Colonic mucosa (tissue), 4 donors: ENCODE data around the gene FXR2. TPM values are rescaled to one million over a fixed set of nuclear protein-coding genes. Genes with fewer than 3 reads are reported as not detected.

ENCODE experiments used
- DNase-seq: peaks from one replicate; pipeline ENCODE4 v3.0.0-alpha.2; 2020
- H3K27ac ChIP-seq: fragments of 200-600 bp; one replicate; pipeline ENCODE4 v1.8.0; 2021
- H3K27me3 ChIP-seq: fragments of 200-600 bp; one replicate; pipeline ENCODE4 v1.8.0; 2021
- H3K36me3 ChIP-seq: fragments of 200-600 bp; one replicate; pipeline ENCODE4 v1.8.0; 2021
- H3K4me1 ChIP-seq: fragments of 200-600 bp; one replicate; pipeline ENCODE4 v1.8.0; 2021; ENCODE audit warnings: mild to moderate bottlenecking
- H3K4me3 ChIP-seq: fragments of 200-600 bp; one replicate; pipeline ENCODE4 v1.8.0; 2021
- H3K9ac ChIP-seq, 2 donors: one replicate each; pipeline ENCODE4 v1.7.0; 2013; ENCODE audit warnings: control low read depth in 2 of 2, low read depth in 2 of 2, low read length in 2 of 2
- H3K9me3 ChIP-seq: fragments of 200-600 bp; one replicate; pipeline ENCODE4 v1.8.0; 2021
- intact Hi-C: fragments of 100-400 bp; cut with DNase I; formaldehyde crosslinking; loops from one replicate; pipeline ENCODE4 v1.14.1; 2022
- total RNA-seq, 2 donors: library from RNA; stranded (reverse); fragmentation: NEBNext Ultra II Directional in 1 of 2; extraction: Animal tissue kit (Norgen Biotek cat#: 25700) in 1 of 2; gene quantifications; one replicate each; pipeline ENCODE4 v1.2.1, GENCODE V29; 2021
- TF ChIP-seq, protein P1 (sequence below): fragments of 200-600 bp; IDR thresholded peaks from one replicate; pipeline ENCODE4 v1.8.0; 2022; ENCODE audit warnings: antibody characterized with exemption, mild to moderate bottlenecking
- donor health status: healthy.
- donor health status: DM: no; HTN: no; CAD: no.
- donor health status: DM: no; HTN: no; CAD: no.

The FXR2 gene
- total RNA-seq, 2 donors from 2014 or later: 24.9 to 27.4 TPM

DNA sequence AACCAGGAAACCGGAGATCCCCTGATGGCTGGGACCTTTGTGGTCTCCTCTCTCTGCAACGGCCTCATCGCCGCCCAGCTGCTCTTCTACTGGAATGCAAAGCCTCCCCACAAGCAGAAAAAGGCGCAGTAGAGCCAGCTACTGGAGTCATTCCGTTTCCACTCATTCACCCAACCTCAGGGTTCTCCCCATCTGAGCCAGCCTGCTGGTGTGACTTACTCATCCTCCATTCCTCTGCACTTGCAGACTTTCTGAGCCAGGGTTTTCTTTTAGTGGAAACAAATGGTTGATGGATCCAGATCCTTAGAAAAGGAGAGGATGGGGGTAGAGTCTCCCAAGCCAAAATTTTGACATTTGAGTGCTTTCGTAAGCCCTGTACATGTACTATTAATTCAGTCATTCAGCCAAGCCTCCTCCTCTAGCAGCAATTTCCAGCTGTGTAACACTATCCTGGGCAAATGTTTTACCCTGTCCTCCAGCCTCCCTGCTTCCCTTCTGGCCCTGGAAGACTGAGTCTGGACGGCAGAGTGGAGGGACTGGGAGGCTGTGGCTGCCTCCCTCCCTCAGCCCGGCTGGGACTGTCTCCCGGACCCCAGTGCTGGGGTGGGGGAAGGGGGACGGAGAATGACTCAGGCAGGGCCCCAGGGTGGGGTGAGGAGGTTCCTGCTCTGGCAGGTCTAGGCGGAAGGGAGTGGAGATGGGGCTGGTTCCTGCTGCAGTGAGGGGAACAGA, 27.1 kb downstream of the FXR2 start:
- Histone ChIP-seq H3K27ac (no peak overlapping the region), H3K9me3 (no peaks in the 10 kb centered on the region), H3K4me3 (no peak overlapping the region), H3K4me1 (peaks cover 7% of the 10 kb centered on the region), H3K36me3 (peaks cover 13% of the 10 kb centered on the region), H3K27me3 (no peaks in the 10 kb centered on the region), H3K9ac (no peak overlapping the region)
- DNase-seq: no peak
- TF ChIP-seq, protein P1, sequence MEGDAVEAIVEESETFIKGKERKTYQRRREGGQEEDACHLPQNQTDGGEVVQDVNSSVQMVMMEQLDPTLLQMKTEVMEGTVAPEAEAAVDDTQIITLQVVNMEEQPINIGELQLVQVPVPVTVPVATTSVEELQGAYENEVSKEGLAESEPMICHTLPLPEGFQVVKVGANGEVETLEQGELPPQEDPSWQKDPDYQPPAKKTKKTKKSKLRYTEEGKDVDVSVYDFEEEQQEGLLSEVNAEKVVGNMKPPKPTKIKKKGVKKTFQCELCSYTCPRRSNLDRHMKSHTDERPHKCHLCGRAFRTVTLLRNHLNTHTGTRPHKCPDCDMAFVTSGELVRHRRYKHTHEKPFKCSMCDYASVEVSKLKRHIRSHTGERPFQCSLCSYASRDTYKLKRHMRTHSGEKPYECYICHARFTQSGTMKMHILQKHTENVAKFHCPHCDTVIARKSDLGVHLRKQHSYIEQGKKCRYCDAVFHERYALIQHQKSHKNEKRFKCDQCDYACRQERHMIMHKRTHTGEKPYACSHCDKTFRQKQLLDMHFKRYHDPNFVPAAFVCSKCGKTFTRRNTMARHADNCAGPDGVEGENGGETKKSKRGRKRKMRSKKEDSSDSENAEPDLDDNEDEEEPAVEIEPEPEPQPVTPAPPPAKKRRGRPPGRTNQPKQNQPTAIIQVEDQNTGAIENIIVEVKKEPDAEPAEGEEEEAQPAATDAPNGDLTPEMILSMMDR: no peak
- intact Hi-C loops: loop anchor here (10.0 kb wide), 1 partner anchor 153 kb away; the partner anchor contains the start of genes FGF11 and TMEM102

DNA sequence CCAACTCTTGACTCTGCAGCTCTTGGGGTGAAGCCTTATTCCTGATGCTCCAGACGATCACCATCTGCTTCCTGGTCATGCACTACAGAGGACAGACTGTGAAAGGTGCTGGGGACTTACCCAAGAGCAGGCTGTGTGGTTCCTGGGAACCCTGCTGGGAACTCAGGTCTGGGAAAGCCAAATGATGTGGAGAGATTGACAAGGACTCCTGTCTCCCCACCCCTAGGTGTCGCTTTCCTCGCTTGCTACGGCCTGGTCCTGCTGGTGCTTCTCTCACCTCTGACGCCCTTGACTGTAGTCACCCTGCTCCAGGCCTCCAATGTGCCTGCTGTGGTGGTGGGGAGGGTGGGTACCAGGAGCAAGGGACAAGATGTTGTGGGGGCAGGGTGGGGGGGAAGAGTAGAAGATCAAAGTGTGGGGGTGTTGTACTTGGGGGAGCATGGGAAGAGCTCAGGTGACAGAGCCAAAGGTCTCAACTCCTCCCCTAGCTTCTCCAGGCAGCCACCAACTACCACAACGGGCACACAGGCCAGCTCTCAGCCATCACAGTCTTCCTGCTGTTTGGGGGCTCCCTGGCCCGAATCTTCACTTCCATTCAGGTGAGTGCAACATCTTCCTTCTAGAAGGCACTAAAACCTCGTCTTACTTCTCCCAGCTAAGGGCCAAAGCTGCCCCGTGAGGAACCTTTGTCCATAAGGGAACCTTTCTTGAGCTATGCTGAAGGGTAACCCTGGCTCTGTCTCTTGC, 27.9 kb downstream of the FXR2 start:
- TF ChIP-seq, protein P1: no peak
- Histone ChIP-seq H3K4me1 (peaks cover 7% of the 10 kb centered on the region), H3K9ac (peak overlapping the region in 1 of 2 donors; percentile 5), H3K27ac (no peak overlapping the region), H3K36me3 (peaks cover 8% of the 10 kb centered on the region), H3K9me3 (no peaks in the 10 kb centered on the region), H3K4me3 (no peak overlapping the region), H3K27me3 (no peaks in the 10 kb centered on the region)
- peak; percentile 69 for DNase-seq
- intact Hi-C loops: loop anchor here (10.0 kb wide), 1 partner anchor 152 kb away; the partner anchor contains the start of genes FGF11 and TMEM102

DNA sequence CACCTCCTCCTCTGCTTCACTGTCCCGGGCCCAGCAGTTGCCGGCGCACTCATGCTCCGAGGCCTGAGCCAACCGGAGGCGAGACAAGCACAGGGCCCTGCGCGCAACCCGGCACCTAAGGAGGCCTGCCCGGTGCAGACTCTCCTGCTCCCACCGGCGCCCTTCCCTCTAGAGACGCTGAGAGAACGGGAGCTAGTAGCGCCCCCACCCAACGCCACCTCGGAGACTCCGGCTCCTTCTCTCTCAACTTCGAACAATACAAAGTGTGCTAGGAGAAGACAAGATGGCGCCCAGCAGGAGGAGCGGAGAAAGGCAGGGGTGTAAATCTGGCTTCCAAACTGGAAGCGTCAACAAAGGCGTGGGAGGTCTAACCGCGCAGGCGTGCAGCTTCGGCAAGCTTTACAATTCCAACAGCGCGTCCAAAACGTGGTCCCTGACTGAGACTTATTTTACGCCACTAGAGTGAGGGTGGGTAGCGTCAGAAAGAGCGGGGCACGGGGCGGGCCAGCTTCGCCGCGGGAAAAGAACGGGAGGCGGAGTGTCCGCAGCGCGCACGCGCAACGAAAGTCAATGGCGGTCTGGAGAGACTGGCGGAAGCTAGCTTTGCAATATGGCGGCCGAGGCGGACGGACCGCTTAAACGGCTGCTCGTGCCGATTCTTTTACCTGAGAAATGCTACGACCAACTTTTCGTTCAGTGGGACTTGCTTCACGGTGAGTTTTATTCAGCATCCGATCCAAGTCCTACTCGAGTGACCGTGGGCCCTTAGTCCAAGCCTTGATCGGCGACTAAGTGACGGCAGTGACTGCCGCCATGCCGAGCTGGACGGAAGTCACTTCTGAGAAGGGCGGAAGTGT, 31.2 kb downstream of the FXR2 start, which contains the start of gene MPDU1:
MPDU1 (plus strand) TSS at position 600 of the 857 bp plus-strand sequence; CDS start at position 611, 11 bp downstream.
- intact Hi-C loops: loop anchor here (10.0 kb wide), 1 partner anchor 149 kb away; the partner anchor contains the start of genes FGF11 and TMEM102
- peak within 1 kb of the TSS; percentile 46 for H3K4me3 ChIP-seq
- peaks cover 3% of the 10 kb centered on the region for H3K4me1 ChIP-seq
- no peaks in the 10 kb centered on the region for H3K27me3 ChIP-seq
- peak within 1 kb of the TSS; percentile 87 for H3K27ac ChIP-seq
- H3K9ac ChIP-seq: peak within 1 kb of the TSS; percentile 78 to 86
- H3K9me3 ChIP-seq: no peaks in the 10 kb centered on the region
- H3K36me3 ChIP-seq: no peaks in the 10 kb centered on the region
- TF ChIP-seq, protein P1: no peak
- peak; percentile 96 for DNase-seq

DNA sequence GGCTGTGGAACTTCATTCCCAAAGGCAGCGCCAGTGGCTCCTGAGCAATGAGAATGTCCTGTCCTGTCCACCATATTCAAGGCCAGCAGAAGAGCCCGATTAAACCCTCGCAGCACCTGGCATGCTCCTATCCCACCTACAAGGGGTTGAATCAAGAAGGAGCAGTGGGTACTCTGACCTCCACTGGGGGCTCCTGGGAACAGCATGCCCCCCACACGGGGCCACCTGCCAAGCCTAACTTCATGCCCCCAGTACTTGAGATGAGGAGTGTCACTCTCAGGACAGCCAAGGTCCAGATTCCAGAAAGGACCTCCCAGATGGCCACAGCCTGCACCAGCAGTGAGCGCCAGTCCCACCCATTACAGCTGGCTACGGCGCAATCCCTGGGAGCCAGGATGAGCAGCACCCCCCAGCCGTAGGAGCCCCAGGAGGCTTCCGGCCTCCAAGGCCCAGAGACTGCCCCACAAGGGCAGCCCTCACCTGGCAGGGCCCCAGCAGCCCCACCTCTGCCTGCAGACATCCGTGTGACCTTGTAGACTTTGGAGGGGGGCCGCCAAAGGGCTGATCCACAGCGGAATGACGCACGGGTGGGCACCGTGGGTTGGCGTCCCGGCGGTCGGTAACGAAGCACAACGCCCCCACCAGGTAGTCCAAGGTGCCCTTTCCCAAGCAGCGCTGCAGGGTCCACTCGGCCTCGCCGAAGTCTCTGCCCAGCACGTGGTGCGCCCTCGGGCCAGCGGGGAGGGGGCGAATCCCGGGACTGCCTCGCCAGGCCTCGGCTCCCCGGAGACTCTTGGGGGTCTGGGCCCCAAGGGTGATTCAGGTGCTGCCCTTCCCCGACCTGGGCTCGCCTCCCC, 32.1 kb downstream of the FXR2 start:
- intact Hi-C loops: loop anchor here (10.0 kb wide), 1 partner anchor 148 kb away; the partner anchor contains the start of genes FGF11 and TMEM102
- TF ChIP-seq, protein P1: no peak
- Histone ChIP-seq H3K9ac (peak overlapping the region; percentile 66 to 86), H3K9me3 (no peaks in the 10 kb centered on the region), H3K4me1 (peaks cover 3% of the 10 kb centered on the region), H3K4me3 (peak overlapping the region; percentile 46), H3K36me3 (peaks cover 3% of the 10 kb centered on the region), H3K27ac (peak overlapping the region; percentile 87), H3K27me3 (no peaks in the 10 kb centered on the region)
- no peak for DNase-seq
